Measurements from ENCODE around the gene RPS26.
"Not testable (repeated sequence)": the region's sequence is repeated elsewhere in the genome, so short reads cannot be mapped to it uniquely, and the experiment has no call there.

RPS26 gene

GRCh38 chr12:56041552-56042429, at the start of gene RPS26:
Gene RPS26, plus strand, starts transcription at chr12:56041918. Its CDS starts 249 bp downstream, at chr12:56042167.
- in situ Hi-C loops (cut with MboI; ENCODE audit: low sequenced_read_pairs) = no loop called here

- in situ Hi-C loops (cut with MboI; ENCODE audit: low sequenced_read_pairs) = no loop called here
Observed at GRCh38 chr12:55993230-55993853, 48.4 kb upstream of the RPS26 start.

- in situ Hi-C loops (cut with MboI; ENCODE audit: low sequenced_read_pairs) = no loop called here
Observed at GRCh38 chr12:55995366-55995765, 46.4 kb upstream of the RPS26 start.

GRCh38 chr12:55996201-55996714, 45.5 kb upstream of the RPS26 start:
- in situ Hi-C loops (cut with MboI; ENCODE audit: low sequenced_read_pairs) = no loop called here

GRCh38 chr12:55996715-55997534, 44.8 kb upstream of the RPS26 start, which contains the start of gene SUOX:
Gene SUOX, plus strand, starts transcription at chr12:55997276. Its CDS starts 4,946 bp downstream, at chr12:56002222.
- in situ Hi-C loops (cut with MboI; ENCODE audit: low sequenced_read_pairs) = no loop called here

DNA sequence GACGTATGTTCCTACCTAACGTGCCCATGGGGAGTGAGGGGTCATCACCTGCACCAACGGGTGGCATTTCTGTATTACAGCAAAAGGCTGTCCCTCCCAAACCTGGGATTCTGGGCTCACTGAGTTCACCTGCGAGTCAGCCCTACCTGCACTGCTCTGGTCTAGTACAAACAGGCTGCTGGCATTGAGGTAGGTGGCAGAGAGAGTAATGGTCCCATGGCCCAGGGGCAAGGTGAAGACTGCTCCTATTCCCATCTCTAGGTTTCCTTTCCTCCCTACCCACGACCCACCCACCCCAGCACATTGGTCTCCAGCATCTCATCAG, 44.2 kb upstream of the RPS26 start:
- in situ Hi-C loops (cut with MboI; ENCODE audit: low sequenced_read_pairs) = no loop called here

DNA sequence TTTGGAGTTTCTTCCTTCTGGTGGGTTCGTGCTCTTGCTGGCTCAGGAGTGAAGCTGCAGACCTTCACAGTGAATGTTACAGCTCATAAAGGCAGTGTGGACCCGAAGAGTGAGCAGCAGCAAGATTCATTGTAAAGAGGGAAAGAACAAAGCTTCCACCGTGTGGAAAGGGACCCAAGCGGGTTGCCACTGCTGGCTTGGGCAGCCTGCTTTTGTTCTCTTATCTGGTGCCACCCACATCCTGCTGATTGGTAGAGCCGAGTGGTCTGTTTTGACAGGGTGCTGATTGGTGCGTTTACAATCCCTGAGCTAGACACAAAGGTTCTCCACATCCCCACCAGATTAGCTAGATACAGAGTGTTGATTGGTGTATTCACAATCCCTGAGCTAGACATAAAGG, 42.2 kb upstream of the RPS26 start:
- in situ Hi-C loops (cut with MboI; ENCODE audit: low sequenced_read_pairs) = not testable (repeated sequence)

- in situ Hi-C loops (cut with MboI; ENCODE audit: low sequenced_read_pairs) = loop anchor here (5.0 kb wide), 1 partner anchor 37 kb away; no protein-coding TSS in a partner anchor
Observed at GRCh38 chr12:55999999-56000540, 41.6 kb upstream of the RPS26 start.

GRCh38 chr12:56001487-56002100, 40.1 kb upstream of the RPS26 start:
- in situ Hi-C loops (cut with MboI; ENCODE audit: low sequenced_read_pairs) = loop anchor here (5.0 kb wide), 1 partner anchor 36 kb away; no protein-coding TSS in a partner anchor

DNA sequence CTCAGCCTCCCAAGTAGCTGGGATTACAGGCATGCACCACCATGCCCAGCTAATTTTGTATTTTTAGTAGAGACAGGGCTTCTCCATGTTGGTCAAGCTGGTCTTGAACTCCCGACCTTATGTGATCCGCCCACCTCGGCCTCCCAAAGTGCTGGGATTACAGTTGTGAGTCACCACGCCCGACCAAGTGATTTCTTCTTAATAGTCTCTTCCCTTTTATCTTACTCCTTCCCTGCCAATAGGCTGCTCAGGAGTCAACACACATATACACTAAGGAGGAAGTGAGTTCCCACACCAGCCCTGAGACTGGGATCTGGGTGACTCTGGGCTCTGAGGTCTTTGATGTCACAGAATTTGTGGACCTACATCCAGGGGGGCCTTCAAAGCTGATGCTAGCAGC, 38.3 kb upstream of the RPS26 start:
- in situ Hi-C loops (cut with MboI; ENCODE audit: low sequenced_read_pairs) = loop anchor here (5.0 kb wide), 1 partner anchor 34 kb away; no protein-coding TSS in a partner anchor

DNA sequence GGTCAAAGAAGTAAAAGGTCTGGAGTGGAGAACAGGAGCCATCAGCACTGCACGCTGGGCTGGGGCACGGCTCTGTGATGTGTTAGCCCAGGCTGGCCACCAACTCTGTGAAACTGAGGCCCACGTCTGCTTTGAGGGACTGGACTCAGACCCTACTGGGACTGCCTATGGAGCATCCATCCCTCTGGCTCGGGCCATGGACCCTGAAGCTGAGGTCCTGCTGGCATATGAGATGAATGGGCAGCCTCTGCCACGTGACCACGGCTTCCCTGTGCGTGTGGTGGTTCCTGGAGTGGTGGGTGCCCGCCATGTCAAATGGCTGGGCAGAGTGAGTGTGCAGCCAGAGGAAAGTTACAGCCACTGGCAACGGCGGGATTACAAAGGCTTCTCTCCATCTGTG, 37.5 kb upstream of the RPS26 start:
- in situ Hi-C loops (cut with MboI; ENCODE audit: low sequenced_read_pairs) = loop anchor here (5.0 kb wide), 1 partner anchor 33 kb away; no protein-coding TSS in a partner anchor

GRCh38 chr12:56007564-56008559, 33.9 kb upstream of the RPS26 start:
- in situ Hi-C loops (cut with MboI; ENCODE audit: low sequenced_read_pairs) = no loop called here

DNA sequence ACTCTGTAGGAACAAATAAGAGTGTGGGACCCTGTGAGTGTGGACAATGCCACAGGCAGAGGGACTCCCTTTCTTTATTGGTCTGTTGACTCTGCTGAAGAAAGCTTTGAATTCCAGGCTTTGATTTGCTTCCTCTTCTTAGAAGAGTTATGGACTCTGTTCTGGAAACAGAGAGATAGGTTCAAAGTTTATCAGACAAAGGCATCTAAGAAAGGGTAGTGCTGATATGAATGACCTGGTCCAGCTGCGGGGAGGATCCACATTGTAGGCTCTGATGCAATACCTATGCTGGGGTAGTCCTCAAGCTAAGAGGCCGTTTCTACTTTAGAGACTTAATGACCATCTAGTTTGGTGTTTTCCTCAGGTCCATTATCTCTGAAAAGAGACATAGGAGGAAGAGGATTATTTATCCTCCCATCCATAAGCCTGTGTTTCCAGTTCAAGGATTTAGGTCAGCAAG, 31.6 kb upstream of the RPS26 start:
- in situ Hi-C loops (cut with MboI; ENCODE audit: low sequenced_read_pairs) = no loop called here

DNA sequence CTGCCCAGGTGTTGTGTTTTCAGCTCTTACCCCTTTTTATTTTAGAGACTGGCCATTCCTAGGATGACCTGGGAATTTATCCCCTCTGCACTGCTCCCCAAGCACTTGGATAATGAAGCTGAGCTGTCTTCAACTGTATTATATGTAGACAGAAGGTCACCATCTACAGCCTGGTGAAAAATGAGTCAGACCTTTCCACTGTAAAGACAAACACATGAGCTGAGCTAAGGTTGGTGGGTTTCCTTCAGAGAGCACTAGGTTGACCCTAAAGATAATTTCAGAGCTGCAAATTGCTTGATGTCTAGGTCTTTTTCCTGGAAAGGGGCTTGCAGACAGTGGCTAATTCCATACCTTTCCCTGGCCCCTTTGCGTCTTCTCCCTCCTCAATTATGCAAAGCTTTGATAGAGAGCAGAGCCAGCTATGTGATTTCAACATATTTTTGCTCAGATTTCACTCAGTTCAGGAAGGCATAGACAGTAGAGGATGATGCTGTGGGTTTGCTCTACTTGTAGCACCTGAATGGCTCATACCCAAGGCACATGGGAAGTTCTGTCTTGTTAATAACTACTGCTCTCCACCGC, 30.1 kb upstream of the RPS26 start:
- in situ Hi-C loops (cut with MboI; ENCODE audit: low sequenced_read_pairs) = no loop called here

DNA sequence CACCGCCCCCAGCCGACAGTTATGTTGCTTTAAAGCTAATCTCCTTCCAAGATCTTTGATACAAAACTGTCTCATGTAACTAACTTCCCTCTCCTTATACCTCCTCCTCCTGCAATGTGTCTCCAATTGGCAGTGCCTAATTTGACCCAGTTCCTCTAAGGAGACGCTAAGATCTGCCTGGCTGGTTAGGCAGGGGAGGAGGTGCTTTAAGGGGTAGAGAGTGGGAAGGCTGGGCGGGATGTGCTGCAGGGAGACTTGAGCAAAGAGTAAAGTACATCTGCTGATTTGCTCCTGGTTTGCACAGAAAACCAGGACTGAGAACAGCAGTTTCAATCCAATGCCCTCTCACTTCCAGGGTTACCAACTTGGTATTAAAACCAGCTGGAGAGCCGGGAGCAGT, 28.2 kb upstream of the RPS26 start:
- in situ Hi-C loops (cut with MboI; ENCODE audit: low sequenced_read_pairs) = no loop called here

DNA sequence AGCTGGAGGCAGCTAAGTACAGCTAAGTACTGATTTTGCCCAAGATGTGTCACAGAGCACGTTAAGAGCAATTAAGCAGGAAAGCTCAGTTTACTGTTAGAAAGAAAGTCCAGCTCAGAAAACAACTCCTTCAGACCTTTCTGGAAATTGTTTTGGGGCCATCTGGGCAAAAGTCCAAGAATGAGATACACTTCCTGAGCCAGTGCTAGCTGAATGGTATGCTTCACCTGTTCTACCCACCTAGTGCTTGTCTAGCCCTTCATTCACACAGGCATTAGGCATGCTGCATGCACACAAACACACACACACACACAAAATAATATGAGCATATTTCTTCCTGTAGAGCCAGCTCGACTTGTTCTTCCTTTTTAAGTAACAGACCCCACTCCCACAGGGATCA, 27.5 kb upstream of the RPS26 start:
- in situ Hi-C loops (cut with MboI; ENCODE audit: low sequenced_read_pairs) = no loop called here

GRCh38 chr12:56017181-56017580, 24.5 kb upstream of the RPS26 start:
- in situ Hi-C loops (cut with MboI; ENCODE audit: low sequenced_read_pairs) = no loop called here

- in situ Hi-C loops (cut with MboI; ENCODE audit: low sequenced_read_pairs) = no loop called here
Observed at GRCh38 chr12:56018356-56018755, 23.4 kb upstream of the RPS26 start.
